HG02759 (cell line): ENCODE results near the gene NT5C.
"Not testable (repeated sequence)": the region's sequence is repeated elsewhere in the genome, so short reads cannot be mapped to it uniquely, and the experiment has no call there.

ENCODE experiments used
- ATAC-seq: cut with Tn5 transposase; IDR thresholded peaks from one replicate; pipeline ENCODE4 v1.9.1; 2021; ENCODE audit warnings: mild to moderate bottlenecking, moderate library complexity; ENCODE audit not compliant: unreplicated experiment

NT5C gene

DNA sequence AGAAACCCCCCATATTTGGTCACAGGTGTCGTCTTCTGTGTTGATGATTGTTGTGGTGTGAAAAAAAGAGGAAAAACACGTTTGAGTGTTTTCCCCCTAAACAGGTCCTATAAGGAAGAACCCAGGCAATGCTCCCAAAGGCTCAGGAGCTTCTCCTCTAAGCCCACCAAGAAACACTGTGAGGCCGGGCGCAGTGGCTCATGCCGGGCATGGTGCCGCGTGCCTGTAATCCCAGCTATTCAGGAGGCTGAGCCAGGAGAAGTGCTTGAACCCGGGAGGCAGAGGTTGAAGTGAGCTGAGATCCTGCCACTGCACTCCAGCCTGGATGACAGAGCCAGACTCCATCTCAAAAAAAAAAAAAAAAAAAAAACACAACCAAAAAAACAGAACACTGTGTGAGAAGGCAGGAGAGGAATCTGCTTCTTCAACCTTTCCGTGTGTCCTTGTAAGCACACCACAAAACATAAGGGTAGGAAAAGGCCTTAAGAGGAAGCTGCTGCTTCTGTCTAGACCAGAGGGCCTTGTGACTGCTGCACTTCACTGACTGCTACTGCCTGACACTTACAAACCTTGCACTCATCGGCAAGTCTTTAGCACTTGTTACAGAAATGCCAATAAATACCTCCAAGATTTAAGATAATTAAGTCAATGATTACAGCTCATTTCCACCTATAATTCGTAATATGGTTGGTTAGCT, 13.4 kb upstream of the NT5C start:
- ATAC-seq = no peak

DNA sequence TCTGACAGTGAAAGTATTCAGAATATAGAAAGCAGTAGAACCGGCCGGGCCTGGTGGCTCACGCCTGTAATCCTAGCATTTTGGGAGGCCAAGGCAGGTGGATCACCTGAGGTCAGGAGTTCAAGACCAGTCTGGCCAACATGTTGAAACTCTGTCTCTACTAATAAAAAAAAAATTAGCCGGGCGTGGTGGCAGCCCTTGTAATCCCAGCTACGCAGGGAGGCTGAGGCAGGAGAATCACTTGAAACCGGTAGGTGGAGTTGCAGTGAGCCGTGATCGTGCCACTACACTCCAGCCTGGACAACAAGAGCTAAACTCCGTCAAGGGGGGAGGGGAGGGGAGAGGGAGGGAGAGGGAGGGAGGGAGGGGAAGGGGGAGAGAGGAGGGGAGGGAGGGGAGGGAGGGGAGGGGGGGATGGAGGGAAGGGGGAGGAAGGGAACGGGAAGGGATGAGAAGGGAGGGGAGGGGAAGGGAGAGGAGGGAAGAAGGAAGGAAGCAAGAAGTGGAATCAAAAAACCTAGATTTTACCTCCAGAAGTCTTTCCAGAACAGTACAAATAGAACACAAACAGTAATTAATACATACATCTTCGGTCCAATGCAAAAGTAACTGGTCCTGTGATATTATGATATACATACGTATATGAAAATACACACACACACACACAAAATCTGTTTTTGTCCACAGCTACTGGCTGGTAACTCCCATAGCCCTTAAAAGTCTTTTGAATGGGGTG, 10.9 kb upstream of the NT5C start:
- no peak for ATAC-seq

DNA sequence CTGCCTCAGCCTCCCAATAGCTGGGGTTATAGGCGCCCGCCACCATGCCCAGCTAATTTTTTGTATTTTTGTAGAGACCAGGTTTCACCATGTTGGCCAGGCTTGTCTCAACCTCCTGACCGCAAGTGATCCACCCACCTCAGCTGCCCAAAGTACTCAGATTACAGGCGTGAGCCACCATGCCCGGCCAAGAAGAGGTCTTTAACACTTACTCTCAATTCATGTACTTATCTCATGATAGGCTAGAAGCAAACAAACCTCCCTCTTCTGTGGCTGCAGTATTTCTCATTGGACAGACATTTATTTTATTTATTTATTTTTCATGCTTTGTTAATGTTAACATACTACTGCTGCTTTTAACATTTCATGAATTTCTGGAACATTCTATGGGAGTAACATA, 7.0 kb upstream of the NT5C start:
- no peak for ATAC-seq

DNA sequence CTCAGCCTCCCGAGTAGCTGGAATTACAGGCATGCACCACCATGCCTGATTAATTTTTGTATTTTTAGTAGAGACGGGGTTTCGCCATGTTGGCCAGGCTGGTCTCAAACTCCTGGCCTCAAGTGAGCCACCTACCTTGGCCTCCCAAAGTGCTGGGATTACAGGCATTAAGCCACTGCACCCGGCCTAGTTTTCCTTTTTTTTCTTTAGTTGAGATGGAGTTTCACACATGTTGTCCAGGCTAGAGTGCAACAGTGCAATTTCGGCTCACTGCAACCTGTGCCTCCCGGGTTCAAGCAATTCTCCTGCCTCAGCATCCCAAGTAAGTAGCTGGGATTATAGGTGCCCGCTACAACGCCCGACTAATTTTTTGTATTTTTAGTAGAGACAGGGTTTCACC, 6.2 kb upstream of the NT5C start:
- ATAC-seq = not testable (repeated sequence)

DNA sequence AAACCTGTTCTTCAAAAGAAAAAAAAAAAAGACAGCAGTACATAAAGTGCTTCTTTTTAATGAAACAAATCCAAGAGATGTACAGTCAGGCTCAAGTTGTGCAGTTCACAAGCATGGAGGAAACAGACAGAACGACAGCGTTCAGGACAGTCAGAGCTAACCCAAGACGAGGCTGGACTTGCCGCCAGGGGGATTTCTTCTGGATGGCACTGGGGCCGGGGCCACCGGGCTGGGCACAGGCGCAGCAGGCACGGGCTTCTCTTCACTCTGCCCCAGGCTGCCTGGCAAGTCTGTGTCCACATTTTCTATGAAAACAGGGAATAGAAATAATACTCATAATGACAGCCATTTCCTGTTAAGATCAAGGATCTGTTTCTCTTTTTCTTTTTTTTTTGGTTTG, 4.4 kb upstream of the NT5C start:
- no peak for ATAC-seq

DNA sequence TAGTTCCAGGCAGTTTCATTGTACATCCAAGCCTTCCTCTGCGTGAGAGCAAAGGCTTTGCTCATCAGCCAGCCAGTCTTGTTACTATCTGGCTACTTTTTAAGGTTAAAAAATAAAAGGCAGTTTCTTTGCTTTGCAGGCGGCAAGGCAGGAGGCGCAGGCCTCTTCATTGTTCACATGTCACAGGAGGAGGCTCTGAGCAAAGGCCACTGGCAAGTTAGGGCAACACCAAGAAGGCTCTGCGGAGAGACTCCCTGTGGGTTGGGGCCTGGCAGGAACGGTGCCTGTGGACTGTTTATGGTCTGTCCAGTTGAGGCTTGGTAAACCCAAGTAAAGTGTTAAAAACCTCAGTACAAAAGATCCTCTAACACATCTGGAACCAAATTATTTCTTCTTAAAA, 3.9 kb upstream of the NT5C start:
- ATAC-seq = no peak

DNA sequence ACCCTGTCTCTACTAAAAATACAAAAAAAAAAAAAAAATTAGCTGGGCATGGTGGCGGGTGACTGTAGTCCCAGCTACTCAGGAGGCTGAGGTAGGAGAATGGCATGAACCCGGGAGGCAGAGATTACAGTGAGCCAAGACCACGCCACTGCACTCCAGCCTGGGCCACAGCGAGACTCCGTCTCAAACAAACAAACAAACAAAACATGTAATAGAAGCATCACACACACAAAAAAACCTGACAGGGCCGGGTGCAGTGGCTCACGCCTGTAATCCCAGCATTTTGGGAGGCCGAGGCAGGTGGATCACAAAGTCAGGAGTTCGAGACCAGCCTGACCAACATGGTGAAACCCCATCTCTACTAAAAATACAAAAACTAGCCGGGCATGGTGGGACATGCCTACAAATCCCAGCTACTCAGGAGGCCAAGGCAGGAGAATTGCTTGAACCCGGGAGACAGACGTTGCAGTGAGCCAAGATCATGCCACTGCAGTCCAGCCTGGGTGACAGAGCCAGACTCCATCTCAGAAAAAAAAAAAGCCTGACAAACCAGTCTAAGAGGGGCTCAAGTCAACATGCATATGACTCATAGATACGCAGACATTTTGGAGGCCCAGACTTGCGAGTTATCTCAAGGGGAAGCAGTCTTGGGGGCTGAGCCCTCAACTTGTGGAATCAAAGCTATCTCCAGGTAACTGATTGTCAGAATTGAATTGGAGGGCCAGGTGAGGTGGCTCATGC, 2.2 kb upstream of the NT5C start:
- ATAC-seq = not testable (repeated sequence)

DNA sequence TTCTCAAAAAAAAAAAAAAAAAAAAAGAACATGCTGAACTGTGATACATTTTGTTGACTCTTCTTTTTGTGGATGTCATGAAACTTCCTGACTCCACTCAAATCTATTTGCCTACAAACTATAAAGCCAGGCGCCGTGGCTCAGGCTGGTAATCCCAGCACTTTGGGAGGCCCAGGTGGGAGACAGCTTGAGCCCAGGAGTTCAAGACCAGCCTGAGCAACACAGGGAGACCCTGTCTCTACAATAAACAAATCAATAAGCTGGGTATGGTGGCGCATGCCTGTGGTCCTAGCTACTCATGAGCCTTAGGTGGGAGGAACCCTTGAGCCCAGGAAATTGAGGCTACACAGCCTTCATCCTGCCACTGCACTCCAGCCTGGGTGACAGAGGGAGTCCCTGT, 1.5 kb upstream of the NT5C start:
- no peak for ATAC-seq

DNA sequence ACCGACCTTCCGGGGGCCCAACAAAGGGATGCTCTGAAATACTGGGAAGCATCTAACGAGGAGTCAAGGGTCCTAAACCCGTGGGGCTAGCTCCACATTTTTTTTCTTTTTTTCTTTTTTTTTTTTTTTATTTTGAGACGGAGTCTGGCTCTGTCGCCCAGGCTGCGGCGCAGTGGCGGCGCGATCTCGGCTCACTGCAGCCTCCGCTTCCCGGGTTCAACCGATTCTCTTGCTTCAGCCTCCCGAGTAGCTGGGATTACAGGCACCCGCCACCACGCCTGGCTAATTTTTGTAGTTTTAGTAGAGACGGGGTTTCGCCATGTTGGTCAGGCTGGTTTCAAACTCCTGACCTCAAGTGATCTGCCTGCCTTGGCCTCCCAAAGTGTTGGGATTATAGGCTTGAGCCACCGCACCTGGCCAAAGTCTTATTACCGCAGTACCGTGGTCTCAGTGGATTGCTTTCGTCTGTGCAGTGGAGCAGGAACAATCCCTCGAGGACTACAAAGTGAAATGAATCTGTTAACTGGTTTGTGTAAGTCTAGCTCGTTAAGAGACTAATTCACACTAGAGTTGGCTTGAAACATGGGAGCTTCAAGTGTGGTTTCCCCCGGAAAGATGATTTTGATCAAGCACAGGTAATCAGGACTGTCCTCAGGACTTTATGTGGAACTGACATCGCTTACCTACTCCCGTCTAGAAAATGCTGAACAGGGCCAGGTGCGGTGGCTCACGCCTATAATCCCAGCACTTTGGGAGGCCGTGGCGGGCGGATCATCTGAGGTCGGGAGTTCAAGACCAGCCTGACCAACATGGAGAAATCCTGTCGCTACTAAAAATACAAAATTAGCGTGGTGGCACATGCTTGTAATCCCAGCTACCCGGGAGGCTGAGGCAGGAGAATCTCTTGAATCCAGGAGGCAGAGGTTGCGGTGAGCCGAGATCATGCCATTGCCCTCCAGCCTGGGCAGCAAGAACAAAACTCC, 767 bp upstream of the NT5C start:
- not testable (repeated sequence) for ATAC-seq

DNA sequence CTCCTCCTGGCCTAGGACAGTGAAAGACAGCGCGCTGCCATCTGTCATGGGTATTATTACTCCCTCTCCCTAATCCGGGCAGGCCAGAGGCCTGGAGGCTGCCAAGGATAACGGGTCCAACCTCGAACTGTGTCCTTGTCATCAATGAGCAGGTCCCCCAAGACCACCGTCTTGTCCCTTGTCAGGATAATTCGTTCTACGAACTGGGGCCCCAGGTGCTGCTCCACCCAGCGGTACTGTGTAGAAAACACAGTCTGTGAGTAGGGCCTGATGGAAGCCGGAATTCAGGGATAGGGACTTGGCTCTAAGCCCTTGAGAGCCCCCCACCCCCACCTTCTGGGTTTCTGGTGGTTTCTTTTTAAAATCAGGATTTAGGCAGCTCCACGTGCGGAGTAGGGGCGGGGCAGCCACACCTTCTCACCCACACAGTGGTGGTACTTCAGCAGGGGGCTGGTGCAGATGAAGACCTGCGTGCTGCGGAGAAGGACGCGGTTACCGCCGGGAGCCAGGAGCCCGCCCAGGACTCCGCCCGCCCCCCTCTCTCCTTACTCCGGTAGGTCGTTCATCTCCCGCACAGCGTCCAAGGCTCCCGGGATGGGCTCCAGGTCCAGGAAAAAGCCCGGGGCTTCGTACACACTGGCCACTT, 787 bp downstream of the NT5C start:
- ATAC-seq = peak; percentile 13

DNA sequence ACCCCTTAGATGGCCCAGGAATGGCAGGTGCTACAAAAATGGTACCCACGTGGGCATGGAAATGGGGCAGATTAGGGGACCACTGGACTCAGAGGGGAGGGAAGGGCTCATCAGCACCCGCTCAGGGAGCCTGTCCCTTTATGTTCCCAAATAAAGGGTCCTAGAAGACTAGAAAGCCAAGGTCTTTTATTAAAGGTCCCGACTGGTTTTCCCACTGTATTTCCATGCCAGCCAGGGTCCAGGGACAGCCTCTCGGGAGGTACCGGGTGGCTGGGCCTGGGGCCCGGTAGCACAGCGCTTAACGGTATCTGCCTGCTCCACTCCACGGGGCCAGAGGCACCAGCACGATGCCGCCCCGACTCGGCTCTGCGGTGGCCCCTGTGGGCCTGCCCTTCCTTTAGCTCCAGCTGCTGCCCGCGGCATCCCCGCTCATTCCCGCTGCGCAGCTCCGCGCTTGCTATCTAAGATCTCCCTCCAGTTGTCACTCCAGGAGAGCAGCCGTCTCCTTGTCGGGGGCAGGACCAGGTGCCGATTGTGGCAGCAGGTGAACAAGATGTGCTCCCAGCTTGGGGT, 1.4 kb downstream of the NT5C start:
- ATAC-seq = no peak

DNA sequence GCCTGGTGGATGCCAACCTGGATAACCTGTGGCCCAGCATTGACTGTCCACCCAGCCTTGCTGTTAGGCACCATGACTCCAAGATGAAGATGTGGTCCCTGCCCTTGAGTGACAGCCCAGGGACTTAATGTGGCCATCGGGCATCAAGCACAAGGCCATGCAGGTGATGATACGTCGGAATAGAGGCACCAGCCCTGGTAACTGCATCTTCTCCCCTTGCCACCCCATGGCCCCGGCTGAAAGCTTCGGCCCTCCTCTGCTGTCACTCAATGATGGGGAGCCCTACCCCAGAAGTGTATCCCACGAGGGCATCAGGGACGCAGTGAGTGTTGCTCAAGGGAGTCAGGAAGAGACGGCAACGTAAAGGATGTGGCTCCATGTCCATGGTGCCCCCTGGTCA, 2.0 kb downstream of the NT5C start:
- no peak for ATAC-seq

DNA sequence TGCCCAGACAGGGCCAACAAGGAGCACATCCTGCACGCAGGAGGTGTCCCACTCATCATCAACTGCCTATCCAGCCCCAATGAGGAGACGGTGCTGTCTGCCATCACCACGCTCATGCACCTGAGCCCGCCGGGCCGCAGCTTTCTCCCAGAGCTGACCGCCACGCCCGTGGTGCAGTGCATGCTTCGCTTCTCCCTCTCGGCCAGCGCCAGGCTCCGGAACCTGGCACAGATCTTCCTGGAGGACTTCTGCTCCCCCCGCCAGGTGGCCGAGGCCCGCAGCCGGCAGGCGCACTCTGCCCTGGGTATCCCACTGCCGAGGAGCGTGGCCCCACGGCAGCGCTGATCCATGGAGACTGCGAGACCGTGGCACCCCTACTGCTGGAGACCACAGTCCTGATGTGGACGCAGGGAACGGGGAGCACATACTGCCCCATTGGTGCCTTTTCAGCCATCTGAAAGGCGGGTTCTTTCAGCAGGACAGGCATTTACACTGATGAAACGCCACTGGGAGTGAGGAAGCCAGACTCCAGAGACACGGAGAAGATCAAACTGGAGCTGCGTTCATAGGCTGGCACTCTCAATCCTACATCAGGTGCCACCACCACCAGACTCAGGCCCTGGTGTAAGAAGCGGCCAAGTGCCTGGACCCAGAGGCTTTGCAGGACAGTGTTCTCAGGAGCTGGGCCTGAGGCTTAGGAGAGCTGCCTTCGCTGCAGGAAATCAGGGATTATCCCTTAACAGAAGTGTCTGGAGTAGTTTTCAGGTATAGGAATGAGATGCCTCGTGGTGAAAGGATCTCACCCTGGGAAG, 2.6 kb downstream of the NT5C start:
- ATAC-seq = no peak

DNA sequence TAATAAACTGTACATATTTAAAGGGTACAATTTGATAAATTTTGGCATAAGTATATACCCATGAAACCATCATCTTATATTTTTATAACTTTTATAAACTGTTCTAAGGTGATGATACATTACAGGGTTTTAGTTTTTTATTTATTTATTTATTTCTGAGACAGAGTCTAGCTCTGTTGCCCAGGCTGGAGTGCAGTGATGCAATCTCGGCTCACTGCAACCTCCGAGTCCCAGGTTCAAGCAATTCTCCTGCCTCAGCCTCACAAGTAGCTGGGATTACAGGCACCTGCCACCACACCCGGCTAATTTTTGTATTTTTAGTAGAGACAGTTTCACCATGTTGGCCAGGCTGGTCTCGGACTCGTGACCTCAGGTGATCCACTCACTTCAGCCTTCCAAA, 3.6 kb downstream of the NT5C start:
- ATAC-seq = not testable (repeated sequence)

DNA sequence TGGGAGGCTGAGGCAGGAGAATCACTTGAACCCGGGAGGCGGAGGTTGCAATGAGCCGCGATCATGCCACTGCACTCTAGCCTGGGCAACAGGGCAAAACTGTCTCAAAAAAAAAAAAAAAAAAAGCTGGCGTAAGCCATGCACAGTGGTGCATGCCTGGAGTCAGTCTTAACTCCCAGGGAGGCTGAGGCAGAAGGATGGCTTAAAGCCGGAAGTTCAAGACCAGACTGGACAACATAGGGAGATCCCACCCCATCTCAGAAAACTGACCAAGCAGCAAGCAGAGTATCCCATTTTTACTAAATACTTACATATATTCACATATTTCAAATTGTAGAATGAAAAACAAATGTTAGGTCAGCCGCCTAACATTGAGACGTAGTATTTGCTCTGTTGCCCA, 4.6 kb downstream of the NT5C start:
- ATAC-seq = no peak

DNA sequence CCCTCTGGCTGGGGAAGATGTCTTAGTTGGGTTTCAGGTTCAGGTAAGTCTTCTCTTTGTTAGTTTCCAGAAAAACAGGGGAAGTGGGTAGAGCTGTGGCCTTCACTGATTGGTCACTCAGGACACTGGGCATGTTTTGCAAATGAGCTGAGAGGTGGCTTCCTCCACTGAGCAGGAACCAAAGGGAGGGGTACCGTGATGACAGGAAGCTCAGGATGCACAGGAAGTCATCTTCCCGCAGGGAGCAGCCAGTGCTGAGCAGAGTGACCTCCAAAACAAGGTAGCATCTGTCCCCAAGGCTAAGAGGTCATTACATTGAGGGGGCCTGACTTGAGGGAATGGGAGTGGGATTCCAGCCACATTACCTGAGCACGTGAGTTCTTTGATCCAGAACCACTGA, 5.6 kb downstream of the NT5C start:
- no peak for ATAC-seq

DNA sequence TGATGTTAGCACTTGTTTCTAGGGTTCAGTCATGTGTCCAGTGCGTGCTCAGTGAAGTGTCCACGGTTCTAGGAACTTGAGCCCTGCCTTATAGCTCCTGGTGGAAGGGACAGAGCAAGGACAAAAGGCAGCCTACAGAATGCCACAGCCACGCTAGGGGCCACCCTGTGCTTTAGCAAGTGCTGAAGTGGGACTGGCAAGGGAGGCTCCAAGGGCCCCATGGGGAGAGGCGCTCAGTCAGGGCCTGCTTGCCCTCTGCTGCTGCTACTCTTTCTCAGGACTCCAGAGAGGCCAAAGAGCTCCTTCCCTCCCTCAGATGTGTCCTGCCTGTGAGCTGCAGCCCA, 6.8 kb downstream of the NT5C start:
- no peak for ATAC-seq

DNA sequence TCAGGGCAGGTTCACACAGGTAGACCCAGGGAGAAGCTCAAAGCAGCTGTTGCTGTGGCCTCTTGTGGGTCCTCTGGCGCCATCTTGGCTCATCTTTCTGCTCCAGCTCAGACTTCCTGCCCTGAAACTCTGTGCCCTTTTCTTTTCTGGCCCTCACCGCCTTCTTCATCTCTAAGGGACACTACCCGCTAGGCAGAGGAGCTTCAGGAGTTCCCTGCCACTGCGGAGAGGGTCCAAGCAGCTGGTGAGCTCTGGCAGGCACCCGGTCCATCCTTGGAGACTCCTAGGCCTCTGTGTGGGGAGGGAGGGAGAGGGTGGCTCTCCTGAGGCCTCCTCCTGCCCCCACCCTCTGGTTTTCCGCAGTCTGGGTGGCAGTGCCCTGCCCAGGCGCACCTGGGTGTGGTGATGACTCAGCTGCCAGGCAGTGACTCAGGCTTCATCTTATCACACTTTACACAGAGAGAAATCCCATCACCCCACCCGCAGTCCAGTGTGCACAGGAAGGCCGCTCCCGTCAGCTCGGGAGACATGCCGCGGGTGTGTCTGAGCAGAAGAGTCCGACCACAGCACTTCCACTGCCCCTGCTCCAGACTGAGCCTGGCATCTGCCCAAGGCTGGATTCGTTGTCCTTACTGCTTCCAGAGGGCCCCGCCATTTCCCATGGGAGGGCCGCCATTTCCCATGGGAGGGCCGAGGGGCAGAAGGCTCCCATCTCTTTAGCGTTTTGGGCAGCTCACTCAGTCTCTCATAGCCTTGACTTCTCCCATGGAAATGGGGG, 7.3 kb downstream of the NT5C start:
- no peak for ATAC-seq

DNA sequence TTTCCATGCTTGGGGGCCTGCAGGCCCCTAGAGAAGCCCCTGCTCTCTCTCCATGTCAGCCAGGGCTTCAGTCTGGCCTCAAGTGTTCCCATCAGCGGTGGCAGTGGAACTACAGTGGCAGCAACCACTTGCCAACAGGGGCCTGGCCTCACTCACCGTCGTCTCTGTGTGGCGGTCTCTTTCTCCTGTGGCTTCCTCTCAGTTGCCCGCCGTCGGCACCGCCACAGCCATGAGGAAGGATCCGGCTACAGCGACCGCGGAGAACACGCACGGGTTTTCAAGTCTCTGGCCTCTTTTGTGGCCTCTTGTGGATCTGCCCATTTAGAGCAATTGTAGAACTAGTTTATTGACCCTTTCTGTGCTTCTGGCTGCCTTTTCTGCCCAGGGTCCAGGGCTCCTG, 13.2 kb downstream of the NT5C start:
- no peak for ATAC-seq
